Effector memory CD4-positive, alpha-beta T cell (primary cell): ENCODE results near the gene IGF2BP2.
A peak's percentile ranks its signal among the peaks of the same experiment; 100 is the strongest.
"Not testable (repeated sequence)": the region's sequence is repeated elsewhere in the genome, so short reads cannot be mapped to it uniquely, and the experiment has no call there.

ENCODE experiments used
- DNase-seq, 3 donors: peaks; one replicate each; pipeline ENCODE4 v3.0.0-alpha.2; 2020
- H3K27ac ChIP-seq: 2 replicates; pipeline ENCODE4 v1.7.0; 2013; ENCODE audit warnings: mild to moderate bottlenecking, low read length, moderate library complexity; ENCODE audit not compliant: insufficient read depth, poor library complexity, severe bottlenecking
- H3K27me3 ChIP-seq: replicated peaks from 2 replicates; pipeline ENCODE4 v1.7.0; 2013; ENCODE audit warnings: mild to moderate bottlenecking, low read length; ENCODE audit not compliant: insufficient read depth, control insufficient read depth, poor library complexity, severe bottlenecking
- H3K36me3 ChIP-seq: 2 replicates; pipeline ENCODE4 v1.7.0; 2013; ENCODE audit warnings: mild to moderate bottlenecking, low read length, moderate library complexity; ENCODE audit not compliant: control insufficient read depth, insufficient read depth
- H3K4me1 ChIP-seq: 2 replicates; pipeline ENCODE4 v1.7.0; 2013; ENCODE audit warnings: low read length, mild to moderate bottlenecking; ENCODE audit not compliant: control insufficient read depth, insufficient read depth, poor library complexity, severe bottlenecking
- H3K4me3 ChIP-seq: 2 replicates; pipeline ENCODE4 v1.7.0; 2013; ENCODE audit warnings: low read length, low read depth, mild to moderate bottlenecking; ENCODE audit not compliant: insufficient read depth, poor library complexity, severe bottlenecking
- H3K9me3 ChIP-seq: 2 replicates; pipeline ENCODE4 v1.7.0; 2013; ENCODE audit warnings: mild to moderate bottlenecking, low read length, moderate library complexity; ENCODE audit not compliant: control insufficient read depth

The IGF2BP2 gene

GRCh38 chr3:185788292-185788691, 36.5 kb downstream of the IGF2BP2 start:
- no peak for DNase-seq
- Histone ChIP-seq H3K4me3 (no peak overlapping the region), H3K27me3 (no peaks in the 10 kb centered on the region), H3K36me3 (no peaks in the 10 kb centered on the region), H3K9me3 (no peaks in the 10 kb centered on the region), H3K27ac (no peak overlapping the region), H3K4me1 (no peaks in the 10 kb centered on the region)

- no peaks in the 10 kb centered on the region for H3K27me3 ChIP-seq
- no peak overlapping the region for H3K4me3 ChIP-seq
- no peak for DNase-seq
- no peak overlapping the region for H3K27ac ChIP-seq
- no peaks in the 10 kb centered on the region for H3K9me3 ChIP-seq
- H3K36me3 ChIP-seq = no peaks in the 10 kb centered on the region
- H3K4me1 ChIP-seq = no peaks in the 10 kb centered on the region
Measured at GRCh38 chr3:185786956-185787877, 37.6 kb downstream of the IGF2BP2 start.

- not testable (repeated sequence) for H3K27ac ChIP-seq, H3K27me3 ChIP-seq, DNase-seq
Measured at GRCh38 chr3:185786258-185786657, 38.6 kb downstream of the IGF2BP2 start.

GRCh38 chr3:185784317-185784716, 40.5 kb downstream of the IGF2BP2 start:
- no peak overlapping the region for H3K4me3 ChIP-seq
- no peaks in the 10 kb centered on the region for H3K36me3 ChIP-seq
- no peak overlapping the region for H3K27ac ChIP-seq
- H3K27me3 ChIP-seq = no peaks in the 10 kb centered on the region
- DNase-seq = no peak
- H3K4me1 ChIP-seq = no peaks in the 10 kb centered on the region
- no peaks in the 10 kb centered on the region for H3K9me3 ChIP-seq

More at GRCh38 chr3:185786258-185786657, 38.6 kb downstream of the IGF2BP2 start:
- not testable (repeated sequence) for H3K4me1 ChIP-seq, H3K9me3 ChIP-seq, H3K36me3 ChIP-seq, H3K4me3 ChIP-seq

- Histone ChIP-seq H3K9me3 (no peaks in the 10 kb centered on the region), H3K4me1 (no peaks in the 10 kb centered on the region), H3K4me3 (no peak overlapping the region), H3K27me3 (no peaks in the 10 kb centered on the region), H3K36me3 (no peaks in the 10 kb centered on the region), H3K27ac (no peak overlapping the region)
- DNase-seq = no peak
Measured at GRCh38 chr3:185781759-185782158, 43.1 kb downstream of the IGF2BP2 start.

- Histone ChIP-seq H3K4me1 (no peaks in the 10 kb centered on the region), H3K4me3 (no peak overlapping the region), H3K27ac (no peak overlapping the region), H3K27me3 (no peaks in the 10 kb centered on the region), H3K36me3 (no peaks in the 10 kb centered on the region), H3K9me3 (no peaks in the 10 kb centered on the region)
- DNase-seq = no peak
Measured at GRCh38 chr3:185779461-185779860, 45.4 kb downstream of the IGF2BP2 start.

- DNase-seq = no peak
- no peaks in the 10 kb centered on the region for H3K27me3 ChIP-seq
- no peak overlapping the region for H3K4me3 ChIP-seq
- no peaks in the 10 kb centered on the region for H3K36me3 ChIP-seq
- no peaks in the 10 kb centered on the region for H3K4me1 ChIP-seq
- no peak overlapping the region for H3K27ac ChIP-seq
- no peaks in the 10 kb centered on the region for H3K9me3 ChIP-seq
Measured at GRCh38 chr3:185778821-185779220, 46.0 kb downstream of the IGF2BP2 start.

GRCh38 chr3:185778094-185778493, 46.7 kb downstream of the IGF2BP2 start:
- H3K36me3 ChIP-seq = no peaks in the 10 kb centered on the region
- no peak overlapping the region for H3K27ac ChIP-seq
- no peaks in the 10 kb centered on the region for H3K27me3 ChIP-seq
- no peaks in the 10 kb centered on the region for H3K9me3 ChIP-seq
- no peak for DNase-seq
- H3K4me3 ChIP-seq = no peak overlapping the region
- H3K4me1 ChIP-seq = no peaks in the 10 kb centered on the region

- H3K36me3 ChIP-seq = no peaks in the 10 kb centered on the region
- DNase-seq = no peak
- H3K4me3 ChIP-seq = no peak overlapping the region
- H3K27me3 ChIP-seq = no peaks in the 10 kb centered on the region
- H3K27ac ChIP-seq = no peak overlapping the region
- H3K4me1 ChIP-seq = no peaks in the 10 kb centered on the region
- no peaks in the 10 kb centered on the region for H3K9me3 ChIP-seq
Measured at GRCh38 chr3:185770109-185770508, 54.7 kb downstream of the IGF2BP2 start.

- peak in 1 of 3 donors; percentile 8 for DNase-seq
- H3K4me3 ChIP-seq, H3K27me3 ChIP-seq, H3K36me3 ChIP-seq, H3K4me1 ChIP-seq, H3K9me3 ChIP-seq, H3K27ac ChIP-seq: not testable (repeated sequence)
Measured at GRCh38 chr3:185768578-185768982, 56.3 kb downstream of the IGF2BP2 start.
